Measurements from ENCODE around the gene TTC1.
A peak's percentile ranks its signal among the peaks of the same experiment; 100 is the strongest.

TTC1 gene

GRCh38 chr5:160029004-160029403 lies 20.1 kb downstream of the TTC1 start:
- no peak overlapping the region for H3K4me3 ChIP-seq (replicated peaks in 1 of 2; ENCODE audit: low read depth in 2 of 2, low read length in 2 of 2)
- no peak for TF ChIP-seq CTCF (IDR thresholded peaks at IDR 0.05; ENCODE audit: low read depth, low read length)
- no peak for DNase-seq (ENCODE audit: low read depth in 2 of 2)

GRCh38 chr5:160029540-160030139 lies 20.7 kb downstream of the TTC1 start:
- TF ChIP-seq CTCF (IDR thresholded peaks at IDR 0.05; ENCODE audit: low read depth, low read length), result no peak
- DNase-seq (ENCODE audit: low read depth in 2 of 2), result no peak
- no peak overlapping the region for H3K4me3 ChIP-seq (replicated peaks in 1 of 2; ENCODE audit: low read depth in 2 of 2, low read length in 2 of 2)

- no peak for TF ChIP-seq CTCF (IDR thresholded peaks at IDR 0.05; ENCODE audit: low read depth, low read length)
- peak in 1 of 2 donors; percentile 61 for DNase-seq (ENCODE audit: low read depth in 2 of 2)
- H3K4me3 ChIP-seq (replicated peaks in 1 of 2; ENCODE audit: low read depth in 2 of 2, low read length in 2 of 2), result no peak overlapping the region
Observed at GRCh38 chr5:160030631-160031377, 21.9 kb downstream of the TTC1 start.

- no peak overlapping the region for H3K4me3 ChIP-seq (replicated peaks in 1 of 2; ENCODE audit: low read depth in 2 of 2, low read length in 2 of 2)
- no peak for DNase-seq (ENCODE audit: low read depth in 2 of 2)
- no peak for TF ChIP-seq CTCF (IDR thresholded peaks at IDR 0.05; ENCODE audit: low read depth, low read length)
Observed at GRCh38 chr5:160033546-160034252, 24.8 kb downstream of the TTC1 start.

GRCh38 chr5:160036243-160036642 lies 27.3 kb downstream of the TTC1 start:
- no peak for TF ChIP-seq CTCF (IDR thresholded peaks at IDR 0.05; ENCODE audit: low read depth, low read length)
- DNase-seq (ENCODE audit: low read depth in 2 of 2), result no peak

GRCh38 chr5:160036884-160037283 lies 27.9 kb downstream of the TTC1 start:
- TF ChIP-seq CTCF (IDR thresholded peaks at IDR 0.05; ENCODE audit: low read depth, low read length), result no peak

More at GRCh38 chr5:160036243-160036642, 27.3 kb downstream of the TTC1 start:
- H3K4me3 ChIP-seq (replicated peaks in 1 of 2; ENCODE audit: low read depth in 2 of 2, low read length in 2 of 2), result no peak overlapping the region

More at GRCh38 chr5:160036884-160037283, 27.9 kb downstream of the TTC1 start:
- DNase-seq (ENCODE audit: low read depth in 2 of 2), result no peak
- H3K4me3 ChIP-seq (replicated peaks in 1 of 2; ENCODE audit: low read depth in 2 of 2, low read length in 2 of 2), result no peak overlapping the region
